Upper lobe of right lung (tissue), 1 donor: ENCODE data around the gene DAPK2. TPM values are rescaled to one million over a fixed set of nuclear protein-coding genes. Genes with fewer than 3 reads are reported as not detected.
"Not testable (repeated sequence)": the region's sequence is repeated elsewhere in the genome, so short reads cannot be mapped to it uniquely, and the experiment has no call there.

Source experiments
- ATAC-seq: fragments of 200-7000 bp; cut with Tn5 transposase; one replicate; pipeline ENCODE4 v1.9.1; 2020; ENCODE audit warnings: mild to moderate bottlenecking, moderate library complexity
- DNase-seq: peaks from one replicate; pipeline ENCODE4 v3.0.0-alpha.2; 2020
- H3K27ac ChIP-seq: fragments of 200-600 bp; one replicate; pipeline ENCODE4 v1.8.0; 2022
- H3K27me3 ChIP-seq: fragments of 200-600 bp; one replicate; pipeline ENCODE4 v1.8.0; 2022; ENCODE audit warnings: mild to moderate bottlenecking
- H3K36me3 ChIP-seq: fragments of 200-600 bp; one replicate; pipeline ENCODE4 v1.8.0; 2022
- H3K4me1 ChIP-seq: fragments of 200-600 bp; one replicate; pipeline ENCODE4 v1.8.0; 2022
- H3K4me3 ChIP-seq: fragments of 200-600 bp; one replicate; pipeline ENCODE4 v1.8.0; 2022; ENCODE audit warnings: mild to moderate bottlenecking
- H3K9me3 ChIP-seq: fragments of 200-600 bp; one replicate; pipeline ENCODE4 v1.8.0; 2022
- CTCF ChIP-seq: fragments of 200-600 bp; IDR thresholded peaks from one replicate; pipeline ENCODE4 v1.8.0; 2022; ENCODE audit warnings: antibody characterized with exemption
- intact Hi-C: fragments of 100-400 bp; cut with DNase I; formaldehyde crosslinking; loops from one replicate; pipeline ENCODE4 v1.11.0; 2022
- total RNA-seq: library from RNA; stranded (reverse); fragmentation: NEBNext Ultra II Directional; extraction: Animal tissue kit (Norgen Biotek cat#: 25700); gene quantifications from one replicate; pipeline ENCODE4 v1.2.1, GENCODE V29; 2021
- donor health status: DM: no; HTN: yes; CAD: no; lungs with severe emphysema.

The DAPK2 gene
- total RNA-seq, 1 donor from 2014 or later: 73.3 TPM

DNA sequence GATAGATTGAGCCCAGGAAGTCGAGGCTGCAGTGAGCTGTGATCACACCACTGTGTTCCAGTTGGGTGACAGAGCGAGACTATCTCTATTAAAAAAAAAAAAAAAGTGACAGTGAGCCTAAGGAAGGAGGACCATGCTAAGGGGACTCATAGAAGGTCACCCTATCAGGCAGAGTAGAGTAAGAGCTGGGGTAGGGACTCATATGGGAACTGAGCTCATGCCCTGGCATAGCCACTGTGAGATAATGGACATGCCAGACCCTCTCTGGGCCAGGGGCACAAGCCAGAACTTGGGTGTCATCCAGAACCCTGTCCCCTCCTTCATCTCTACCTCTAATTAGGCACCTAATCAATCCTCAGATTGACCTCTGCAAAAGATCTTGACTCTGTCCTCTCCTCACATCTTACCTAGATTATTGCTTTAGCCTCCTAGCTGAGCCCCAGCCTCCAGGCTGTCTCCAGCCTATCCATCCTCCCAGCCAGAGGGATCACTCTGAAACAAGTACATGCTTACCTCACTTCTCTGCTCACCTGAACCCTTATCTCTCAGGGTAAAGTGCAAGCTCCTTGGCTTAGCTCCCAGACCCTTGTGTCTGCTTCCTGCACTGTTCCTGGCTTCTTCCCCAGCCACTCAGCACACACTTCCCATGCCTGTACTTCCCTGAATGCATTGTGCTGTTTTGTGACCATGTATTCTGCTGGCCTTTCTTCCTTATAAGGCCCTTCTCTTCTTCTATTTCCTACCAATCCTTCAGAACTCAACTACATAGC lies 76.4 kb downstream of the DAPK2 start:
- H3K4me1 ChIP-seq: peaks cover 48% of the 10 kb centered on the region
- no peak for TF ChIP-seq CTCF
- H3K36me3 ChIP-seq: no peaks in the 10 kb centered on the region
- no peaks in the 10 kb centered on the region for H3K27me3 ChIP-seq
- ATAC-seq: peak; percentile 83
- no peaks in the 10 kb centered on the region for H3K9me3 ChIP-seq
- DNase-seq: peak; percentile 74
- intact Hi-C loops: no loop called here
- H3K27ac ChIP-seq: peak overlapping the region; percentile 66
- no peak overlapping the region for H3K4me3 ChIP-seq

GRCh38 chr15:63968700-63969099 lies 77.6 kb downstream of the DAPK2 start:
- H3K4me3 ChIP-seq: no peak overlapping the region
- H3K9me3 ChIP-seq: no peaks in the 10 kb centered on the region
- H3K27ac ChIP-seq: peak overlapping the region; percentile 43
- intact Hi-C loops: no loop called here
- no peak for TF ChIP-seq CTCF
- H3K27me3 ChIP-seq: no peaks in the 10 kb centered on the region
- ATAC-seq (no peak), DNase-seq (no peak)
- no peaks in the 10 kb centered on the region for H3K36me3 ChIP-seq
- peaks cover 40% of the 10 kb centered on the region for H3K4me1 ChIP-seq

DNA sequence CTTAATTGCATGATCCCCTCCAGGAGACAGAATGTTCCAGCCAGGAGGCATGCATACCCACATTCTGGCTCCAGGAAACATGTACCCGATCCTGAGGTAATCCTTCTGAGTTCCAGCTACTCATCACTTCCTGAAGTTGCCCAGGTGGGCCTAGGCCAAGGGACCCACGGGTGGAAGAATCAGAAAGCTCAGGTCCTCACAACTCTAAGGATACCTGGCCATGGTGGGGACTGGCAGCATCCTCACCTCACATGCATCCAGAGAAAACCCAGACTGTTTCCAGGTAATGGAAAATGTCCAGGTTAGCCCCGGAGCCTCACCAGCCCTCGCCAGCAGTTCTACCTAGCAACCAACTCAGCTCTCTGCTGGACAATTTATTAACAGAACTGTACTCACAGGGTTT lies 78.2 kb downstream of the DAPK2 start:
- peak overlapping the region; percentile 43 for H3K27ac ChIP-seq
- intact Hi-C loops: no loop called here

DNA sequence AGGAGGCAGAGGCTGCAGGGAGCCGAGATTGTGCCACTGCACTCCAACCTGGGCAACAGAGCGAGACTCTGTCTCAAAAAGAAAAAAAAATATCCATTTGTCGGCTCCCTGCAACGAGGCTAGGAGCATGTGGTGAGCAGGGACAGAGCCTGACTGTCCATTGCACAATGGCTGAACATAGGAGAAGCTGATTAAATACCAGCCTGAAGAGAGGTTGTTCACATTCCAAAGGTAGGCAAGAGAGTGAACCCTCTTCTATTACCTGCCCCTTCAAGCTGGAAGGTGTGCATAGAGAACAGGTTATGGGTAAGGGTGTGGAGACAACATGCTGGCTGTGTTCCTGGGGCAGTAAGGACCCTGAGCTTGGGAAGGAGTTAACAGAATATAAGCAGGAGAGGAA lies 78.7 kb downstream of the DAPK2 start:
- DNase-seq (no peak), ATAC-seq (peak; percentile 78)
- no peaks in the 10 kb centered on the region for H3K9me3 ChIP-seq
- intact Hi-C loops: no loop called here
- H3K4me1 ChIP-seq: peaks cover 34% of the 10 kb centered on the region
- H3K27me3 ChIP-seq: no peaks in the 10 kb centered on the region
- H3K36me3 ChIP-seq: no peaks in the 10 kb centered on the region
- no peak overlapping the region for H3K4me3 ChIP-seq
- TF ChIP-seq CTCF: no peak
- peak overlapping the region; percentile 43 for H3K27ac ChIP-seq

More for the DNA sequence above, 78.2 kb downstream of the DAPK2 start:
- Histone ChIP-seq H3K27me3 (no peaks in the 10 kb centered on the region), H3K4me1 (peaks cover 34% of the 10 kb centered on the region), H3K9me3 (no peaks in the 10 kb centered on the region), H3K4me3 (no peak overlapping the region), H3K36me3 (no peaks in the 10 kb centered on the region)
- no peak for TF ChIP-seq CTCF
- DNase-seq (no peak), ATAC-seq (peak; percentile 40)

DNA sequence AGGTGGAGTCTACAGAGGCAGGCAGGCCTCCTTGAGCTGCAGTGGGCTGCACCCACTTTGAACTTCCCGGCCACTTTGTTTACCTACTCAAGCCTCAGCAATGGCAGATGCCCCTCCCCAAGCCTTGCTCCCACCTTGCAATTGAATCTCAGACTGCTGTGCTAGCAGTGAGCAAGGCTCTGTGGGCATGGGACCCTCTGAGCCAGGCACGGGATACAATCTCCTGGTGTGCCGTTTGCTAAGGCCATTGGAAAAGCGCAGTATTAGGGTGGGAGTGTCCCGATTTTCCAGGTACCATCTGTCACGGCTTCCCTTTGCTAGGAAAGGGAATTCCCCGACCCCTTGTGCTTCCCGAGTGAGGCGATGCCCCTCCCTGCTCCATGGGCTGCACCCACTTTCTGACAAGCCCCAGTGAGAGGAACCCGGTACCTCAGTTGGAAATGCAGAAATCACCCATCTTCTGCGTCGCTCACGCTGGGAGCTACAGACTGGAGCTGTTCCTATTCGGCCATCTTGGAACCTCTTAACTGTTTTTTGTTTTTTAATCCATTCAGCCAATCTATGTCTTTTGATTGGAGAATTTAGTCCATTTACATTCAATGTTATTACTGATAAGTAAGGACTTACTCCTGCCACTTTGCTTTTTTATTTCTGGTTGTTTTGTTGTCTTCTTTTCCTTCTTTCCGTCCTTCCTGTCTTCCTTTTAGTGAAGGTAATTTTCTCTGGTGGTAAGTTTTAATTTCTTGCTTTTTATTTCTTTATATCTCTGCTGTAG lies 83.2 kb downstream of the DAPK2 start:
- H3K36me3 ChIP-seq, ATAC-seq, H3K4me1 ChIP-seq, H3K9me3 ChIP-seq, intact Hi-C loops, H3K27ac ChIP-seq, H3K27me3 ChIP-seq, H3K4me3 ChIP-seq, DNase-seq: not testable (repeated sequence)

DNA sequence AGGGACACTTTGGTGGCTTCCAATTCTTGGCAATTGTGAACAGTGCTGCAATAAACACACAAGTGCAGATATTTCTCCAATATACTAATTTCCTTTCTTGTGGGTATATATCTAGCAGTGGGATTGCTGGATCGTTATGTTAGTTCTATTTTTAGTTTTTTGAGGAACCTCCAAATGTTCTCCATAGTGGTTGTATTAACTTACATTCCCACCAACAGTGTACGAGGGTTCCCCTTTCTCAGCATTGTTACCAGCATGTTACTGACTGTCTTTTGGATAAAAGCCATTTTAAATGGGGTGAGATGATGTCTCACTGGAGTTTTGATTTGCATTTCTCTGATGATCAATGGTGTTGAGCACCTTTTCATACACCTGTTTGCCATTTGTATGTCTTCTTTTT lies 92.8 kb downstream of the DAPK2 start:
- ATAC-seq: peak; percentile 36
- Histone ChIP-seq H3K4me3 (no peak overlapping the region), H3K27ac (no peak overlapping the region), H3K4me1 (peaks cover 4% of the 10 kb centered on the region), H3K27me3 (no peaks in the 10 kb centered on the region), H3K9me3 (no peaks in the 10 kb centered on the region), H3K36me3 (no peaks in the 10 kb centered on the region)
- TF ChIP-seq CTCF: no peak
- intact Hi-C loops: no loop called here
- no peak for DNase-seq
